ENCODE results near the gene HSD17B8.

- TF ChIP-seq EP300 (IDR thresholded peaks at IDR 0.05), result no peak
- no peak for TF ChIP-seq POLR2A (IDR thresholded peaks at IDR 0.05; ENCODE audit: low read depth)
Observed at GRCh38 chr6:33160728-33161344, 43.6 kb upstream of the HSD17B8 start.
